ENCODE measurements around the gene HARBI1. TPM values are rescaled to one million over a fixed set of nuclear protein-coding genes. Genes with fewer than 3 reads are reported as not detected.

HARBI1 gene
- polyA plus RNA-seq, 1 of the 3 experiments (the other 2 are of a cell fraction): 2.4 TPM

GRCh38 chr11:46597609-46598219, 19.3 kb downstream of the HARBI1 start:
- H3F3A ChIP-seq (replicated peaks; ENCODE audit: insufficient read depth): peaks cover 7% of the 10 kb centered on the region
- no peak overlapping the region for H2AFZ ChIP-seq (ENCODE audit: low read depth)
- ChIA-PET CTCF (no interaction called here), POLR2A (no interaction called here)
- H3K36me3 ChIP-seq (replicated peaks in 1 of 2; ENCODE audit: control insufficient read depth in 1 of 2, insufficient read depth in 2 of 2, low read length in 1 of 2): no peaks in the 10 kb centered on the region
- H3K4me2 ChIP-seq: no peak overlapping the region
- no peak overlapping the region for H3K4me3 ChIP-seq (ENCODE audit: low read depth in 2 of 2, low read length in 1 of 2)
- peaks cover 0 to 7% of the 10 kb centered on the region in 2 experiments; a peak in 2 of 4 replicates for H3K4me1 ChIP-seq (ENCODE audit: control insufficient read depth in 1 of 2, insufficient read depth in 2 of 2, low read depth in 1 of 2, low read length in 1 of 2)
- WGBS (ENCODE audit: low lambda C conversion rate): 83% methylated on average over 6 of the region's 6 CpGs
- H3K9me3 ChIP-seq: no peaks in the 10 kb centered on the region
- H3K79me2 ChIP-seq (ENCODE audit: insufficient read depth): peaks cover 10% of the 10 kb centered on the region
- H3K27ac ChIP-seq (ENCODE audit: low read depth in 2 of 2, low read length in 1 of 2): no peak overlapping the region
- H3K27me3 ChIP-seq (ENCODE audit: insufficient read depth): no peaks in the 10 kb centered on the region
- no peak for TF ChIP-seq NFIC (IDR thresholded peaks at IDR 0.05; ENCODE audit: borderline replicate concordance)
- TF ChIP-seq, protein P1, sequence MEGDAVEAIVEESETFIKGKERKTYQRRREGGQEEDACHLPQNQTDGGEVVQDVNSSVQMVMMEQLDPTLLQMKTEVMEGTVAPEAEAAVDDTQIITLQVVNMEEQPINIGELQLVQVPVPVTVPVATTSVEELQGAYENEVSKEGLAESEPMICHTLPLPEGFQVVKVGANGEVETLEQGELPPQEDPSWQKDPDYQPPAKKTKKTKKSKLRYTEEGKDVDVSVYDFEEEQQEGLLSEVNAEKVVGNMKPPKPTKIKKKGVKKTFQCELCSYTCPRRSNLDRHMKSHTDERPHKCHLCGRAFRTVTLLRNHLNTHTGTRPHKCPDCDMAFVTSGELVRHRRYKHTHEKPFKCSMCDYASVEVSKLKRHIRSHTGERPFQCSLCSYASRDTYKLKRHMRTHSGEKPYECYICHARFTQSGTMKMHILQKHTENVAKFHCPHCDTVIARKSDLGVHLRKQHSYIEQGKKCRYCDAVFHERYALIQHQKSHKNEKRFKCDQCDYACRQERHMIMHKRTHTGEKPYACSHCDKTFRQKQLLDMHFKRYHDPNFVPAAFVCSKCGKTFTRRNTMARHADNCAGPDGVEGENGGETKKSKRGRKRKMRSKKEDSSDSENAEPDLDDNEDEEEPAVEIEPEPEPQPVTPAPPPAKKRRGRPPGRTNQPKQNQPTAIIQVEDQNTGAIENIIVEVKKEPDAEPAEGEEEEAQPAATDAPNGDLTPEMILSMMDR (IDR thresholded peaks at IDR 0.05): no peak
- no peak for TF ChIP-seq MXI1 (IDR thresholded peaks at IDR 0.05; ENCODE audit: low read depth, low read length)
- DNase-seq: no peak
- no peaks in the 10 kb centered on the region; the same call in 1 of the 2 replicates for H4K20me1 ChIP-seq (ENCODE audit: insufficient read depth)
- H3K9me2 ChIP-seq: no peaks in the 10 kb centered on the region
- H3K9ac ChIP-seq: no peak overlapping the region

DNA sequence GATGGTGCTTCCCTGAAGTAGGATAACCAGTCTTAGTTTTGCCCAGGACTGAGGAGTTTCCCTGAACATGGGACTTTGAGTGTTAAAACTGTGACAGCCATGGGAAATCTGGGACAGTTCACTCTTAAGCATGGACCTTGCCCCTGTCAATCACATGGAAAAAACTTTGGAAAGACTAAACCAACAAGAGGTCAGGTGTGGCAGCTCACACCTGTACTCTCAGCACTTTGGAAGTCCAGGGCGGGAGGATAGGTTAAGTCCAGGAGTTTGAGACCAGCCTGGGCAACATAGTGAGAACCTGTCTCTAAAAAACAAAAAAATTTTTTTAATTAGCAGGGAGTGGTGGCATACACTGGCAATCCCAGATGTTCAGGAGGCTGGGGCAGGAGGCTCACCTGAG, 19.9 kb downstream of the HARBI1 start:
- Histone ChIP-seq H3K27ac (ENCODE audit: low read depth in 2 of 2, low read length in 1 of 2) (no peak overlapping the region), H3K4me2 (no peak overlapping the region), H3K4me3 (ENCODE audit: low read depth in 2 of 2, low read length in 1 of 2) (no peak overlapping the region), H3K9me3 (no peaks in the 10 kb centered on the region), H4K20me1 (ENCODE audit: insufficient read depth) (no peaks in the 10 kb centered on the region; the same call in 1 of the 2 replicates), H3F3A (replicated peaks; ENCODE audit: insufficient read depth) (peaks cover 7% of the 10 kb centered on the region), H3K9ac (no peak overlapping the region), H3K9me2 (no peaks in the 10 kb centered on the region), H3K36me3 (replicated peaks in 1 of 2; ENCODE audit: control insufficient read depth in 1 of 2, insufficient read depth in 2 of 2, low read length in 1 of 2) (no peaks in the 10 kb centered on the region), H3K4me1 (ENCODE audit: control insufficient read depth in 1 of 2, insufficient read depth in 2 of 2, low read depth in 1 of 2, low read length in 1 of 2) (peaks cover 3 to 12% of the 10 kb centered on the region in 2 experiments; a peak in 2 of 4 replicates), H2AFZ (ENCODE audit: low read depth) (no peak overlapping the region), H3K79me2 (ENCODE audit: insufficient read depth) (peaks cover 16% of the 10 kb centered on the region), H3K27me3 (ENCODE audit: insufficient read depth) (no peaks in the 10 kb centered on the region)
- ChIA-PET CTCF (no interaction called here), POLR2A (no interaction called here)
- TF ChIP-seq GATA2 (CRISPR knock-in tag; IDR thresholded peaks at IDR 0.05) (no peak), ELF1 (IDR thresholded peaks at IDR 0.05) (no peak), POLR2AphosphoS5 (IDR thresholded peaks at IDR 0.05; ENCODE audit: low read depth, low read length) (no peak), TEAD4 (IDR thresholded peaks at IDR 0.05; ENCODE audit: borderline replicate concordance, insufficient read depth) (no peak), JUND (IDR thresholded peaks at IDR 0.05) (no peak), EP300 (IDR thresholded peaks at IDR 0.05; ENCODE audit: borderline replicate concordance in 1 of 2, low read depth in 1 of 2, low read length in 1 of 2) (no peak), SMC3 (IDR thresholded peaks at IDR 0.05; ENCODE audit: low read depth, low read length) (no peak), CHD2 (IDR thresholded peaks at IDR 0.05; ENCODE audit: low read length, partially characterized antibody) (no peak)
- TF ChIP-seq, protein P2, sequence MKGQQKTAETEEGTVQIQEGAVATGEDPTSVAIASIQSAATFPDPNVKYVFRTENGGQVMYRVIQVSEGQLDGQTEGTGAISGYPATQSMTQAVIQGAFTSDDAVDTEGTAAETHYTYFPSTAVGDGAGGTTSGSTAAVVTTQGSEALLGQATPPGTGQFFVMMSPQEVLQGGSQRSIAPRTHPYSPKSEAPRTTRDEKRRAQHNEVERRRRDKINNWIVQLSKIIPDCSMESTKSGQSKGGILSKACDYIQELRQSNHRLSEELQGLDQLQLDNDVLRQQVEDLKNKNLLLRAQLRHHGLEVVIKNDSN (IDR thresholded peaks at IDR 0.05; ENCODE audit: borderline replicate concordance, low read depth): no peak
- TF ChIP-seq, protein P3, sequence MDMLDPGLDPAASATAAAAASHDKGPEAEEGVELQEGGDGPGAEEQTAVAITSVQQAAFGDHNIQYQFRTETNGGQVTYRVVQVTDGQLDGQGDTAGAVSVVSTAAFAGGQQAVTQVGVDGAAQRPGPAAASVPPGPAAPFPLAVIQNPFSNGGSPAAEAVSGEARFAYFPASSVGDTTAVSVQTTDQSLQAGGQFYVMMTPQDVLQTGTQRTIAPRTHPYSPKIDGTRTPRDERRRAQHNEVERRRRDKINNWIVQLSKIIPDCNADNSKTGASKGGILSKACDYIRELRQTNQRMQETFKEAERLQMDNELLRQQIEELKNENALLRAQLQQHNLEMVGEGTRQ (IDR thresholded peaks at IDR 0.05; ENCODE audit: borderline replicate concordance, low read depth, low read length): no peak
- DNase-seq: no peak
- 100% methylated on average over 1 of the region's 1 CpG for WGBS (ENCODE audit: low lambda C conversion rate)

Measured in SK-N-SH (cell line).